Upper lobe of left lung (tissue), 6 donors: ENCODE measurements around the gene FBXO11. TPM values are rescaled to one million over a fixed set of nuclear protein-coding genes. Genes with fewer than 3 reads are reported as not detected.

Experiments
- ATAC-seq, 2 donors: fragments of 200-7000 bp; cut with Tn5 transposase; one replicate each; pipeline ENCODE4 v1.9.1; 2022; ENCODE audit warnings: mild to moderate bottlenecking in 2 of 2, moderate library complexity in 2 of 2; ENCODE audit not compliant: low FRiP score in 2 of 2
- DNase-seq, 2 donors: peaks; one replicate each; pipeline ENCODE4 v3.0.0-alpha.2; 2019 to 2020
- H3K27ac ChIP-seq, 4 donors: fragments of 200-600 bp; sonication (generic); one replicate each; pipeline ENCODE4 v1.5.1; 2016 to 2019
- H3K27me3 ChIP-seq, 4 donors: fragments of 200-600 bp; sonication (generic); one replicate each; pipeline ENCODE4 v1.5.1; 2017 to 2019
- H3K36me3 ChIP-seq, 4 donors: fragments of 200-600 bp; sonication (generic); one replicate each; pipeline ENCODE4 v1.5.1; 2016 to 2019
- H3K4me1 ChIP-seq, 4 donors: fragments of 200-600 bp; sonication (generic); one replicate each; pipeline ENCODE4 v1.5.1; 2018 to 2019
- H3K4me3 ChIP-seq, 4 donors: fragments of 200-600 bp; sonication (generic); one replicate each; pipeline ENCODE4 v1.5.1; 2017 to 2019; ENCODE audit warnings: mild to moderate bottlenecking in 2 of 4, moderate library complexity in 1 of 4
- H3K9me3 ChIP-seq, 4 donors: fragments of 200-600 bp; sonication (generic); one replicate each; pipeline ENCODE4 v1.5.1; 2018 to 2019
- CTCF ChIP-seq, 6 experiments: fragments of 450-650 bp in 4 of 6; fragments of 200-600 bp in 2 of 6; sonication (generic) in 2 of 6; IDR thresholded peaks; one replicate each; pipeline ENCODE4 v1.5.1; 2016 to 2019; ENCODE audit warnings: antibody characterized with exemption in 6 of 6
- EP300 ChIP-seq, 4 donors: sonication (generic); formaldehyde crosslinking; IDR thresholded peaks; one replicate each; pipeline ENCODE4 v1.5.1; 2017; ENCODE audit warnings: antibody characterized with exemption in 4 of 4, control low read depth in 2 of 4
- POLR2A ChIP-seq, 4 donors: fragments of 450-650 bp; IDR thresholded peaks; one replicate each; pipeline ENCODE4 v1.5.1; 2016 to 2017; ENCODE audit warnings: antibody characterized with exemption in 4 of 4, mild to moderate bottlenecking in 2 of 4
- POLR2AphosphoS5 ChIP-seq, 2 donors: sonication (generic); formaldehyde crosslinking; IDR thresholded peaks; one replicate each; pipeline ENCODE4 v1.5.1; 2017; ENCODE audit warnings: antibody characterized with exemption in 2 of 2
- WGBS, 2 donors: methylation state at CpG; one replicate each; pipeline ENCODE4 v1.1.5; 2017 to 2018; 5-methylcytosine and 5-hydroxymethylcytosine counted together
- total RNA-seq, 6 donors: library from RNA; depleted of rRNA in 4 of 6; stranded (reverse); fragments of >200 nt in 4 of 6; gene quantifications; one replicate each; pipeline versions ENCODE4 v1.1.0 to v1.2.1, GENCODE V29; 2016 to 2021
- donor health status: DM: no; HTN: no; CAD: no; lungs with moderate emphysema.
- donor health status: DM: no; HTN: yes; CAD: no; lungs with severe emphysema.

The FBXO11 gene
- total RNA-seq, 6 donors from 2014 or later = 30.5 to 99.2 (median 60.0) TPM

- TF ChIP-seq EP300 (IDR thresholded peaks at IDR 0.05) = no peak
- no peak for TF ChIP-seq CTCF (IDR thresholded peaks at IDR 0.05)
- no peak for TF ChIP-seq POLR2AphosphoS5 (IDR thresholded peaks at IDR 0.05)
Observed at GRCh38 chr2:47777277-47777937, 128.9 kb downstream of the FBXO11 start.

GRCh38 chr2:47774567-47774966, 131.7 kb downstream of the FBXO11 start:
- no peak overlapping the region for H3K27ac ChIP-seq
- TF ChIP-seq POLR2AphosphoS5 (IDR thresholded peaks at IDR 0.05) = no peak
- no peak for TF ChIP-seq CTCF (IDR thresholded peaks at IDR 0.05)
- no peak for TF ChIP-seq EP300 (IDR thresholded peaks at IDR 0.05)
- TF ChIP-seq POLR2A (IDR thresholded peaks at IDR 0.05) = no peak

More at GRCh38 chr2:47777277-47777937, 128.9 kb downstream of the FBXO11 start:
- ATAC-seq = no peak
- Histone ChIP-seq H3K4me1 (peaks cover 0 to 7% (median 4%) of the 10 kb centered on the region in 4 donors), H3K27me3 (no peaks in the 10 kb centered on the region), H3K36me3 (no peaks in the 10 kb centered on the region), H3K9me3 (no peaks in the 10 kb centered on the region), H3K4me3 (no peak overlapping the region), H3K27ac (no peak overlapping the region)
- 91 to 92% methylated on average over 13 of the region's 13 CpGs for WGBS, 2 donors
- no peak for DNase-seq

GRCh38 chr2:47772343-47772742, 134.0 kb downstream of the FBXO11 start:
- 91 to 100% methylated on average over 2 of the region's 2 CpGs for WGBS, 2 donors
- H3K4me3 ChIP-seq = no peak overlapping the region
- TF ChIP-seq EP300 (IDR thresholded peaks at IDR 0.05) (no peak), POLR2AphosphoS5 (IDR thresholded peaks at IDR 0.05) (no peak), CTCF (IDR thresholded peaks at IDR 0.05) (no peak), POLR2A (IDR thresholded peaks at IDR 0.05) (no peak)
- no peaks in the 10 kb centered on the region for H3K36me3 ChIP-seq
- ATAC-seq (no peak), DNase-seq (no peak)
- no peaks in the 10 kb centered on the region for H3K27me3 ChIP-seq
- no peaks in the 10 kb centered on the region for H3K9me3 ChIP-seq
- peaks cover 0 to 6% (median 3%) of the 10 kb centered on the region in 4 donors for H3K4me1 ChIP-seq
- H3K27ac ChIP-seq = no peak overlapping the region

More at GRCh38 chr2:47774567-47774966, 131.7 kb downstream of the FBXO11 start:
- Histone ChIP-seq H3K4me1 (no peaks in the 10 kb centered on the region), H3K4me3 (no peak overlapping the region), H3K9me3 (no peaks in the 10 kb centered on the region), H3K36me3 (no peaks in the 10 kb centered on the region), H3K27me3 (no peaks in the 10 kb centered on the region)
- DNase-seq (no peak), ATAC-seq (no peak)

- ATAC-seq (peak in 1 of 2 donors; percentile 32), DNase-seq (no peak)
- no peak overlapping the region for H3K4me3 ChIP-seq
- H3K27me3 ChIP-seq = no peaks in the 10 kb centered on the region
- H3K4me1 ChIP-seq = peaks cover 0 to 6% (median 3%) of the 10 kb centered on the region in 4 donors
- TF ChIP-seq POLR2A (IDR thresholded peaks at IDR 0.05) (no peak), POLR2AphosphoS5 (IDR thresholded peaks at IDR 0.05) (no peak), EP300 (IDR thresholded peaks at IDR 0.05) (no peak), CTCF (IDR thresholded peaks at IDR 0.05) (no peak)
- H3K27ac ChIP-seq = no peak overlapping the region
- H3K36me3 ChIP-seq = no peaks in the 10 kb centered on the region
- H3K9me3 ChIP-seq = no peaks in the 10 kb centered on the region
Observed at GRCh38 chr2:47771211-47771610, 135.1 kb downstream of the FBXO11 start.

GRCh38 chr2:47769318-47769717, 137.0 kb downstream of the FBXO11 start:
- Histone ChIP-seq H3K36me3 (no peaks in the 10 kb centered on the region), H3K9me3 (no peaks in the 10 kb centered on the region), H3K4me3 (no peak overlapping the region), H3K27ac (no peak overlapping the region), H3K27me3 (no peaks in the 10 kb centered on the region), H3K4me1 (peaks cover 0 to 6% (median 3%) of the 10 kb centered on the region in 4 donors)
- 93 to 94% methylated on average over 9 of the region's 9 CpGs for WGBS, 2 donors
- TF ChIP-seq POLR2A (IDR thresholded peaks at IDR 0.05) (no peak), EP300 (IDR thresholded peaks at IDR 0.05) (no peak), CTCF (IDR thresholded peaks at IDR 0.05) (no peak), POLR2AphosphoS5 (IDR thresholded peaks at IDR 0.05) (no peak)
- peak in 1 of 2 donors; percentile 27 for DNase-seq
- ATAC-seq = no peak
